PC-9 (cell line): ENCODE results near the gene LMO7. TPM values are rescaled to one million over a fixed set of nuclear protein-coding genes. Genes with fewer than 3 reads are reported as not detected.
A peak's percentile ranks its signal among the peaks of the same experiment; 100 is the strongest.

Experiments used
- BruUV-seq: library from RNA; stranded (reverse); fragments of 400-500 nt; replicated peaks from 2 replicates; lab custom pipeline; 2021; lab: Mats Ljungman, UMichigan
- CTCF ChIA-PET: fragments of 300-600 bp; sonication (Branson Sonifier 250); formaldehyde crosslinking; loops from one replicate; lab custom pipeline; 2022; ENCODE audit warnings: antibody characterized with exemption; lab: Charles Lee
- POLR2A ChIA-PET: fragments of 300-600 bp; sonication (Branson Sonifier 250); formaldehyde crosslinking; loops from one replicate; lab custom pipeline; 2022; ENCODE audit warnings: antibody characterized with exemption; ENCODE audit not compliant: unreplicated experiment; lab: Charles Lee
- DNase-seq, 2 experiments: peaks; one replicate each; pipeline versions ENCODE4 v3.0.0 to v3.0.0-alpha.2; 2015 to 2022; ENCODE audit warnings: mixed read lengths in 1 of 2
- H2AFZ ChIP-seq: fragments of 200-600 bp; sonication (generic); 2 replicates; pipeline ENCODE4 v1.8.1; 2017; ENCODE audit warnings: antibody characterized with exemption
- H3F3A ChIP-seq: fragments of 200-600 bp; sonication (generic); 2 replicates; pipeline ENCODE4 v1.8.1; 2017; ENCODE audit warnings: antibody characterized with exemption, mild to moderate bottlenecking, low read depth; ENCODE audit not compliant: insufficient read depth
- H3K27ac ChIP-seq: fragments of 200-600 bp; sonication (generic); 2 replicates; pipeline ENCODE4 v1.6.1; 2016; ENCODE audit warnings: mixed run types
- H3K27me3 ChIP-seq: fragments of 200-600 bp; sonication (generic); 2 replicates; pipeline ENCODE4 v1.6.1; 2016; ENCODE audit warnings: low read depth, mixed run types; ENCODE audit not compliant: insufficient read depth
- H3K36me3 ChIP-seq: fragments of 200-600 bp; sonication (generic); 2 replicates; pipeline ENCODE4 v1.6.1; 2016; ENCODE audit warnings: low read depth, mixed run types
- H3K4me1 ChIP-seq: fragments of 200-600 bp; sonication (generic); replicated peaks from 2 replicates; pipeline ENCODE4 v1.6.1; 2016; ENCODE audit warnings: mixed run types; ENCODE audit not compliant: insufficient read depth
- H3K4me2 ChIP-seq: fragments of 200-600 bp; sonication (generic); 2 replicates; pipeline ENCODE4 v1.6.1; 2017; ENCODE audit warnings: mixed run types
- H3K4me3 ChIP-seq: fragments of 200-600 bp; sonication (generic); 2 replicates; pipeline ENCODE4 v1.6.1; 2016; ENCODE audit warnings: mixed run types
- H3K79me2 ChIP-seq: fragments of 200-600 bp; sonication (generic); 2 replicates; pipeline ENCODE4 v1.6.1; 2017; ENCODE audit warnings: low read depth, mixed run types
- H3K9me2 ChIP-seq: fragments of 200-600 bp; sonication (generic); 2 replicates; pipeline ENCODE4 v1.8.1; 2017; ENCODE audit warnings: mild to moderate bottlenecking; ENCODE audit not compliant: insufficient read depth
- H3K9me3 ChIP-seq: fragments of 200-600 bp; sonication (generic); 2 replicates; pipeline ENCODE4 v1.8.1; 2016; ENCODE audit warnings: low read depth; ENCODE audit not compliant: insufficient read depth
- H4K20me1 ChIP-seq: fragments of 200-600 bp; sonication (generic); 2 replicates; pipeline ENCODE4 v1.8.1; 2017; ENCODE audit not compliant: insufficient read depth
- CTCF ChIP-seq: fragments of 200-600 bp; sonication (generic); conservative IDR thresholded peaks from 2 replicates; pipeline ENCODE4 v1.6.1; 2017; ENCODE audit warnings: mixed run types, antibody characterized with exemption, mild to moderate bottlenecking, moderate library complexity
- EZH2 ChIP-seq: fragments of 200-600 bp; sonication (generic); IDR thresholded peaks from 2 replicates; pipeline ENCODE4 v1.8.0; 2017; ENCODE audit warnings: antibody characterized with exemption, low read depth
- intact Hi-C: fragments of 100-400 bp; cut with micrococcal nuclease; formaldehyde crosslinking; loops from one replicate; pipeline ENCODE4 v1.10.0; 2022; ENCODE audit not compliant: unreplicated experiment
- total RNA-seq: library from RNA; stranded (reverse); gene quantifications from 2 replicates; pipeline ENCODE4 v1.2.3, GENCODE V29; 2021

The LMO7 gene
- total RNA-seq, 1 experiment from 2014 or later: 93.0 TPM

- ChIA-PET CTCF (interaction anchor here (0.5 to 0.6 kb wide), 2 partner anchors 162 to 984 kb away, joined by 3 read pairs; no protein-coding TSS in a partner anchor), POLR2A (no interaction called here)
- Histone ChIP-seq H3K79me2 (no peaks in the 10 kb centered on the region), H4K20me1 (no peaks in the 10 kb centered on the region), H3K27ac (no peak overlapping the region), H3K9me3 (no peaks in the 10 kb centered on the region), H3K4me2 (no peak overlapping the region), H3K36me3 (no peaks in the 10 kb centered on the region), H3K4me3 (no peak overlapping the region), H3K4me1 (peaks cover 4% of the 10 kb centered on the region), H3F3A (no peaks in the 10 kb centered on the region), H2AFZ (no peak overlapping the region), H3K27me3 (no peaks in the 10 kb centered on the region), H3K9me2 (no peaks in the 10 kb centered on the region)
- no peak for DNase-seq
- no peak for TF ChIP-seq CTCF
- BruUV-seq: no TSS peak
- intact Hi-C loops: loop anchor here (2.0 kb wide), 2 partner anchors 175 to 183 kb away; no protein-coding TSS in a partner anchor
Observed at GRCh38 chr13:75869981-75870380, 233.9 kb downstream of the LMO7 start.

GRCh38 chr13:75870397-75870903 is 234.3 kb downstream of the LMO7 start:
- H3K9me2 ChIP-seq: no peaks in the 10 kb centered on the region
- H3K27me3 ChIP-seq: no peaks in the 10 kb centered on the region
- TF ChIP-seq EZH2: no peak
- TF ChIP-seq CTCF: peak; percentile 85
- intact Hi-C loops: loop anchor here (2.0 kb wide), 2 partner anchors 176 to 184 kb away; no protein-coding TSS in a partner anchor
- ChIA-PET CTCF (interaction anchor here (0.6 kb wide), 1 partner anchor 984 kb away, joined by 3 read pairs; no protein-coding TSS in a partner anchor), POLR2A (no interaction called here)
- no peaks in the 10 kb centered on the region for H3K79me2 ChIP-seq
- no peaks in the 10 kb centered on the region; the same call in 1 of the 2 replicates for H3K4me1 ChIP-seq
- H3F3A ChIP-seq: no peaks in the 10 kb centered on the region
- no TSS peak for BruUV-seq
- no peaks in the 10 kb centered on the region for H3K36me3 ChIP-seq
- H3K9me3 ChIP-seq: no peaks in the 10 kb centered on the region
- no peaks in the 10 kb centered on the region for H4K20me1 ChIP-seq
- H3K27ac ChIP-seq: no peak overlapping the region
- peak overlapping the region; percentile 55; the same call in 1 of the 2 replicates for H2AFZ ChIP-seq
- DNase-seq: peak in 1 of 2 experiments; percentile 25
- no peak overlapping the region; the same call in 1 of the 2 replicates for H3K4me3 ChIP-seq
- peak overlapping the region; percentile 48; the same call in 1 of the 2 replicates for H3K4me2 ChIP-seq

GRCh38 chr13:75871059-75871458 is 234.9 kb downstream of the LMO7 start:
- H4K20me1 ChIP-seq: no peaks in the 10 kb centered on the region
- H3K4me2 ChIP-seq: no peak overlapping the region
- no peak overlapping the region for H3K27ac ChIP-seq
- intact Hi-C loops: loop anchor here (2.0 kb wide), 2 partner anchors 176 to 184 kb away; no protein-coding TSS in a partner anchor
- no peak for DNase-seq
- TF ChIP-seq CTCF: no peak
- TF ChIP-seq EZH2: no peak
- H3K9me2 ChIP-seq: no peaks in the 10 kb centered on the region
- H3K36me3 ChIP-seq: no peaks in the 10 kb centered on the region
- H3K4me3 ChIP-seq: no peak overlapping the region
- no peaks in the 10 kb centered on the region for H3K79me2 ChIP-seq
- H3K9me3 ChIP-seq: no peaks in the 10 kb centered on the region
- H3F3A ChIP-seq: no peaks in the 10 kb centered on the region
- BruUV-seq: no TSS peak
- CTCF ChIA-PET: interaction anchor here (0.5 kb wide), 1 partner anchor 154 kb away, joined by 3 read pairs; no protein-coding TSS in a partner anchor
- POLR2A ChIA-PET: no interaction called here
- no peaks in the 10 kb centered on the region for H3K27me3 ChIP-seq
- no peak overlapping the region for H2AFZ ChIP-seq
- H3K4me1 ChIP-seq: no peaks in the 10 kb centered on the region
